ENCODE results near the gene FRMD1.

FRMD1 gene

DNA sequence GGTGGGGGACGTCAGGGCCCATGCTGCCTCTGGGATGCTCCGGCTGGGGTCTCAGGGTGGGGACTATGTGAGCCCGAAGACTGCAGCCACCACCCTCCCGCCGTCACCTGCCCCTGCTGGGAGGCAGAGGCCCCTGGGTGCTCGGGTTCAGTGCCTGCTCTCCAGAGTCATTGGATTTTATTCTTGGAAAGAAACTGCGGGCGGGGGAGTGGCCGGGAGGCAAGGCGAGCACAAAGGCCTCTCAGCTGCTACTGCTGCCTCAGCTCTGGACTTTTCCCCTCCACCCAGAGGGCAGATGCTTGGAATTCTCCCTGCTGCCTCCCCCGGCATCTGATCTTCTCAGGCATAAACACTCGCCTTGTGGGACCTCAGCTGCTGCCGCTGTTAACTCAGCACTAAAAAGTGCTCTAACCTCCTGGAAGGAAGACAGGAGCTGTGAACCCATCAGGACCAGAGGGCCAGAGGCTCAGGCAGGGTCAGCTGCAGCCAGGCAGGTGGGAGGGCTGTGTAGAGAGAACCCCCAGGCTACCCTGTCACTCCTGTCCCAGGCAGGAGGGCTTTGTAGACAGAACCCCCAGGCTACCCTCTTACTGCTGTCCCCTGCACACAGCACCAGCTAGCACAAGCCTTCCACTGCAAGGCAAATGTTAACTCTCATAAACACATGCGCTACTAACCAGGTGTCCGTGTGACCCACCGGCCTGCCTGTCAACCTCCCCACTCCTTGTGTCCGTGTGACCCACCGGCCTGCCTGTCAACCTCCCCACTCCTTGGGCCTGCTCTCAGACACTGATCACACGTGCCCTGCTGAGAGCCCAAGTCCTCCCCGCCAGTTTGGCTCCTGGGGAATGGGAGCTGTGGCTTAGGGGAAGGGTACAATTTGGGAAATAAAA is 9.4 kb upstream of the FRMD1 start:
- Histone ChIP-seq H3K36me3 (no peaks in the 10 kb centered on the region), H3K27me3 (no peaks in the 10 kb centered on the region), H3K4me1 (ENCODE audit: control insufficient read depth in 1 of 2, insufficient read depth in 1 of 2, low read depth in 1 of 2, low read length in 1 of 2) (no peaks in the 10 kb centered on the region), H3K27ac (no peak overlapping the region), H3K4me3 (ENCODE audit: low read depth in 1 of 2, low read length in 1 of 2) (no peak overlapping the region), H3K9me3 (no peaks in the 10 kb centered on the region)
- TF ChIP-seq, protein P1, sequence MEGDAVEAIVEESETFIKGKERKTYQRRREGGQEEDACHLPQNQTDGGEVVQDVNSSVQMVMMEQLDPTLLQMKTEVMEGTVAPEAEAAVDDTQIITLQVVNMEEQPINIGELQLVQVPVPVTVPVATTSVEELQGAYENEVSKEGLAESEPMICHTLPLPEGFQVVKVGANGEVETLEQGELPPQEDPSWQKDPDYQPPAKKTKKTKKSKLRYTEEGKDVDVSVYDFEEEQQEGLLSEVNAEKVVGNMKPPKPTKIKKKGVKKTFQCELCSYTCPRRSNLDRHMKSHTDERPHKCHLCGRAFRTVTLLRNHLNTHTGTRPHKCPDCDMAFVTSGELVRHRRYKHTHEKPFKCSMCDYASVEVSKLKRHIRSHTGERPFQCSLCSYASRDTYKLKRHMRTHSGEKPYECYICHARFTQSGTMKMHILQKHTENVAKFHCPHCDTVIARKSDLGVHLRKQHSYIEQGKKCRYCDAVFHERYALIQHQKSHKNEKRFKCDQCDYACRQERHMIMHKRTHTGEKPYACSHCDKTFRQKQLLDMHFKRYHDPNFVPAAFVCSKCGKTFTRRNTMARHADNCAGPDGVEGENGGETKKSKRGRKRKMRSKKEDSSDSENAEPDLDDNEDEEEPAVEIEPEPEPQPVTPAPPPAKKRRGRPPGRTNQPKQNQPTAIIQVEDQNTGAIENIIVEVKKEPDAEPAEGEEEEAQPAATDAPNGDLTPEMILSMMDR (IDR thresholded peaks at IDR 0.05) = no peak

DNA sequence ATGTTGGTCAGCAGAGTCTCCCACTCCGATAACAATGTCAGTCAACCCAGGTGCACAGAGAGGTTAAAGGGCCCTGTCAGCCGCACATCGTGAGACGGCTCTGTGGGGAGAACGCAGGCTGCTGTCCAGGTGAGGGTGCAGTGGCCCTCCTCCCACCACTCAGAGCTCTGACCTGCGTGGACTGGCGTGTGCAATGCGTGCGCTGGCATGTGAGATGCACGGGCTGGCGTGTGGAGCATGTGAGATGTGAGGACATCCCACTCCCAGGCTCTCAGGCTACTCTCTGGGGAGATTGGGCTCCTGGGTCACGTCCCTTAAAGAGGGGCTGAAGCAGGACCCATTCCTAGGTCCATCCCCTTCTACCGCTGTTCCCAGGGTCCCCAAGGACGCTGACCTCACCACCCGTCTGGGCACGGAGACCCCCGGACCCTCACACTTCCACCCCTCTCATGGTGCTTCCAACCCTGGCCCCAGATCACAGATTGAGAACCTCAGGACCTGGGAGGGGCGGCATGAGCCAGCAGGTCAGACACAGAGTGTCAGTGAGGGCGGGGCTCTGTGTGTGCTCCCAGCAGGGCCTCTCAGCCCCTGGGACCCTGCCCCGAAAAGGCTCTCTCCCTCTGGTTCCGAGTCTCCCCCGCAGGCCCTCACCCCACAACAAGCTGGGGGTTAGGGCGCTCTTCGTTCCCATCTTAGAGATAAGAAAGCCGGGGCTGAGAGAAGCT is 8.6 kb upstream of the FRMD1 start:
- H3K36me3 ChIP-seq = no peaks in the 10 kb centered on the region
- no peaks in the 10 kb centered on the region for H3K27me3 ChIP-seq
- no peak overlapping the region for H3K4me3 ChIP-seq (ENCODE audit: low read depth in 1 of 2, low read length in 1 of 2)
- no peaks in the 10 kb centered on the region for H3K9me3 ChIP-seq
- H3K4me1 ChIP-seq (ENCODE audit: control insufficient read depth in 1 of 2, insufficient read depth in 1 of 2, low read depth in 1 of 2, low read length in 1 of 2) = no peaks in the 10 kb centered on the region
- TF ChIP-seq, protein P1 (IDR thresholded peaks at IDR 0.05) = no peak
- H3K27ac ChIP-seq = no peak overlapping the region

DNA sequence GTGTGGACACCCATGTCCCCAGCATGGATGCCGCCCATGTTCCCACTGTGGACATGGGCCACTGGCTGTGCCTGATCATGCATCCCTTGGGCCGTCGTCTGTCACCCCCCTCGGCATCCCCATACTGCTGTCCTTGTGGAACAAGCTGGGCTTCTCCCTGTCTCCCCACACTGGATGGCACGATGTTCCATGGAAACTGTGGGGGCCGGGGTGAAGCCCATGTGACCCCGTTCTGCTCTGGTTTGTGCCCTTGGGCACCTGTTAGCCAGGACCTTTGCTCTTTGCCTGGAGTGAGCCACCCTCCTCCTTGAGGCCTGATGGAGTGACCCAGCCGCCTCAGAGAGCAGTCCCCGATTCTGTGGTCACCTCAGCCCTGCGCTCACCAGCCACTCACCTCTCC is 7.6 kb upstream of the FRMD1 start:
- TF ChIP-seq, protein P1 (IDR thresholded peaks at IDR 0.05) = no peak
- Histone ChIP-seq H3K9me3 (no peaks in the 10 kb centered on the region), H3K27ac (no peak overlapping the region), H3K4me3 (ENCODE audit: low read depth in 1 of 2, low read length in 1 of 2) (no peak overlapping the region), H3K27me3 (no peaks in the 10 kb centered on the region), H3K36me3 (no peaks in the 10 kb centered on the region), H3K4me1 (ENCODE audit: control insufficient read depth in 1 of 2, insufficient read depth in 1 of 2, low read depth in 1 of 2, low read length in 1 of 2) (no peaks in the 10 kb centered on the region)

DNA sequence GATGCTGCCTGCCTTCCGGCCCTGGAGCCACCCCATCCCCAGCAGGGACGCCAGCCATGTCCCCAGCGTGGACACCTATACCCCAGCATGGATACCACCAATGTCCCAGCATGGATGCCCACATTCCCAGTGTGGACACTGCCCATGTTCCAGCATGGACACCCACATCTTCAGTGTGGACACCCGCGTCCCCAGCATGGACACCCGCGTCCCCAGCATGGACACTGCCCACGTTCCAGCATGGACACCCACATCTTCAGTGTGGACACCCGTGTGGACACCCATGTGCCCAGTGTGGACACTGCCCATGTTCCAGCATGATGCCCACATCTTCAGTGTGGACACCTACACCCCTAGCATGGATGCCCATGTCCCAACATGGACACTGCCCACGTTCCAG is 7.1 kb upstream of the FRMD1 start:
- Histone ChIP-seq H3K4me3 (ENCODE audit: low read depth in 1 of 2, low read length in 1 of 2) (no peak overlapping the region), H3K27ac (no peak overlapping the region), H3K4me1 (ENCODE audit: control insufficient read depth in 1 of 2, insufficient read depth in 1 of 2, low read depth in 1 of 2, low read length in 1 of 2) (no peaks in the 10 kb centered on the region), H3K27me3 (no peaks in the 10 kb centered on the region), H3K9me3 (no peaks in the 10 kb centered on the region), H3K36me3 (no peaks in the 10 kb centered on the region)
- TF ChIP-seq, protein P1 (IDR thresholded peaks at IDR 0.05) = no peak

DNA sequence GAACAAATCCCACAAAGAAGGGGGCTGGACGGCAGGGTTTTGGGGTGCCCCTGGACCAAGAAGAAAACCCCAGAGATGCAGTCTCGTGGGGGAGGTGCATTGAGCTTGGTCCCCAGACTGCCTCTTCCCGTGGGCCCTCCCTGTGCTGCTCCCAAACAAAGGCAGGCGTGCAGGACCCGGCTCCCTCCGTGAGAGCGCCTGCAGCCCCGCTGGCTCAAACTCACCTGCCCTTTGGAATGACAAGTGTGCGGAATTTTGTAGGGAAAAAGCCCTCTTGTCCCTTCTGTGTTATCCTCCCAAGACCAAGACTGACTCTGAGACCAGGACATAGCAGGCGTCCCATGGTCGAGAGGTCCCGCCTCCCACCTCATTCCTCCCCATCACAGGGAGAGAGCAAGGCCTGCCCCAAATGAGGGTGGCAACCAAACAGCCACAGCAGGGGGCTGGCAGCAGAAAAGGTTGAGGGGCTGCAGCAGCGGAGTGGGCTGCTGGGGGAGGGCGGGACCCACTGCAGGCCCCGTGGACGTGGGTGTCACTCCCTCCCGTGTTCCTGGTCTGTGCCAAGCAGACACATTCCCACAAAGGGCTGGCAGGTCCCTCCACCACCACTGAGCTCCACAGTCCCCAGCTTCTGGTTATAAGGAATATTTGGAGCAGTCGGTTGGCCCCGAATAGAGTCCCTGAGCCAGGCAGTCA is 5.6 kb upstream of the FRMD1 start:
- H3K4me3 ChIP-seq (ENCODE audit: low read depth in 1 of 2, low read length in 1 of 2) = no peak overlapping the region

More for the DNA sequence above, 5.6 kb upstream of the FRMD1 start:
- H3K4me1 ChIP-seq (ENCODE audit: control insufficient read depth in 1 of 2, insufficient read depth in 1 of 2, low read depth in 1 of 2, low read length in 1 of 2) = no peaks in the 10 kb centered on the region
- no peaks in the 10 kb centered on the region for H3K36me3 ChIP-seq
- TF ChIP-seq, protein P1 (IDR thresholded peaks at IDR 0.05) = no peak
- H3K9me3 ChIP-seq = no peaks in the 10 kb centered on the region
- no peaks in the 10 kb centered on the region for H3K27me3 ChIP-seq
- no peak overlapping the region for H3K27ac ChIP-seq

Measured in neutrophil (primary cell).